NK-92 (cell line): ENCODE measurements around the gene VLDLR.
"Not testable (repeated sequence)": the region's sequence is repeated elsewhere in the genome, so short reads cannot be mapped to it uniquely, and the experiment has no call there.

Source experiments
- DNase-seq: peaks from one replicate; lab custom pipeline; 2025; ENCODE audit not compliant: unreplicated experiment; lab: John Stamatoyannopoulos, UW

Gene VLDLR

GRCh38 chr9:2707256-2707655, 85.7 kb downstream of the VLDLR start:
- not testable (repeated sequence) for DNase-seq
